SK-N-SH treated with all-trans-retinoic acid at 6 μM for 48 hours (cell line): ENCODE results near the gene SMYD3.

Experiments used
- CSDC2 ChIP-seq: fragments of 250-450 bp; sonication (Bioruptor Pico); IDR thresholded peaks from 2 replicates; pipeline ENCODE4 v1.5.0; 2020; ENCODE audit warnings: mild to moderate bottlenecking, moderate library complexity
- CSRNP3 ChIP-seq: fragments of 250-450 bp; sonication (Bioruptor Pico); IDR thresholded peaks from 2 replicates; pipeline ENCODE4 v1.5.1; 2021; ENCODE audit warnings: mild to moderate bottlenecking, moderate library complexity
- ISL1 ChIP-seq: fragments of 250-450 bp; sonication (Bioruptor Pico); IDR thresholded peaks from 2 replicates; pipeline ENCODE4 v2.1.2; 2022; ENCODE audit warnings: mild to moderate bottlenecking, moderate library complexity
- PATZ1 ChIP-seq: fragments of 250-450 bp; sonication (Bioruptor Pico); IDR thresholded peaks from 2 replicates; pipeline ENCODE4 v1.8.0; 2020; ENCODE audit warnings: mild to moderate bottlenecking, moderate library complexity, borderline replicate concordance
- RARB ChIP-seq: fragments of 250-450 bp; sonication (Bioruptor Pico); IDR thresholded peaks from 2 replicates; pipeline ENCODE4 v1.8.0; 2021; ENCODE audit warnings: mild to moderate bottlenecking, moderate library complexity
- SNAI2 ChIP-seq: fragments of 250-450 bp; sonication (Bioruptor Pico); IDR thresholded peaks from 2 replicates; pipeline ENCODE4 v1.5.0; 2020; ENCODE audit warnings: mild to moderate bottlenecking, moderate library complexity
- TOX ChIP-seq: fragments of 250-450 bp; sonication (Bioruptor Pico); IDR thresholded peaks from 2 replicates; pipeline ENCODE4 v1.8.0; 2021; ENCODE audit warnings: mild to moderate bottlenecking, moderate library complexity, borderline replicate concordance
- ZC3H10 ChIP-seq: fragments of 250-450 bp; sonication (Bioruptor Pico); IDR thresholded peaks from 2 replicates; pipeline ENCODE4 v1.5.1; 2021; ENCODE audit warnings: mild to moderate bottlenecking, moderate library complexity
- ZFP3 ChIP-seq: fragments of 250-450 bp; sonication (Bioruptor Pico); IDR thresholded peaks from 2 replicates; pipeline ENCODE4 v1.5.0; 2020; ENCODE audit warnings: mild to moderate bottlenecking, moderate library complexity
- ZFP30 ChIP-seq: fragments of 450-650 bp; formaldehyde crosslinking; IDR thresholded peaks from 2 replicates; pipeline ENCODE4 v1.5.0; 2022; ENCODE audit warnings: mild to moderate bottlenecking, moderate library complexity

GRCh38 chr1:245718951-245719350, 788.1 kb downstream of the SMYD3 start:
- TF ChIP-seq ZC3H10 (CRISPR knock-in tag) (no peak), SNAI2 (CRISPR knock-in tag) (no peak), PATZ1 (no peak), ZFP3 (no peak), TOX (no peak), ZFP30 (CRISPR knock-in tag) (no peak), CSDC2 (CRISPR knock-in tag) (no peak), RARB (CRISPR knock-in tag) (no peak), ISL1 (CRISPR knock-in tag) (no peak), CSRNP3 (CRISPR knock-in tag) (no peak)
